Common myeloid progenitor, CD34-positive (primary cell): ENCODE measurements around the gene ADNP.

ENCODE experiments used
- CTCF ChIA-PET: fragments of 350-600 bp; sonication (Branson Sonifier 250); formaldehyde crosslinking; loops from one replicate; lab custom pipeline; 2021; ENCODE audit warnings: antibody characterized with exemption; lab: Charles Lee
- POLR2A ChIA-PET: fragments of 350-600 bp; sonication (Branson Sonifier 250); formaldehyde crosslinking; loops from one replicate; lab custom pipeline; 2021; ENCODE audit warnings: antibody characterized with exemption; lab: Charles Lee
- DNase-seq, 3 donors: peaks; one replicate each; pipeline versions ENCODE4 v3.0.0 to v3.0.0-alpha.2; 2013
- H3K27ac ChIP-seq, 2 experiments: 1 replicate in 1 of 2; 2 replicates in 1 of 2; pipeline ENCODE4 v1.7.0; 2013; ENCODE audit warnings: inconsistent platforms in 2 of 2, low read length in 2 of 2, mild to moderate bottlenecking in 2 of 2, low read depth in 1 of 2, moderate library complexity in 1 of 2; ENCODE audit not compliant: severe bottlenecking in 2 of 2, insufficient read depth in 1 of 2, poor library complexity in 1 of 2
- H3K27me3 ChIP-seq, 5 experiments: replicated peaks in 2 of 5; 1 replicate in 3 of 5; 2 replicates in 2 of 5; pipeline versions ENCODE4 v1.6.1 to v1.7.0; 2013; ENCODE audit warnings: low read length in 4 of 5, mild to moderate bottlenecking in 2 of 5, moderate library complexity in 2 of 5, inconsistent platforms in 1 of 5; ENCODE audit not compliant: insufficient read depth in 5 of 5, control insufficient read depth in 4 of 5
- H3K36me3 ChIP-seq, 4 experiments: 1 replicate in 2 of 4; 2 replicates in 2 of 4; pipeline versions ENCODE4 v1.6.1 to v1.7.0; 2013; ENCODE audit warnings: low read length in 3 of 4, control low read depth in 1 of 4, mild to moderate bottlenecking in 1 of 4; ENCODE audit not compliant: control insufficient read depth in 4 of 4, insufficient read depth in 4 of 4
- H3K4me1 ChIP-seq, 4 experiments: 1 replicate in 3 of 4; 2 replicates in 1 of 4; pipeline versions ENCODE4 v1.6.1 to v1.7.1; 2013; ENCODE audit warnings: low read length in 3 of 4, mild to moderate bottlenecking in 3 of 4, control low read depth in 1 of 4, inconsistent platforms in 1 of 4, moderate library complexity in 1 of 4; ENCODE audit not compliant: control insufficient read depth in 4 of 4, insufficient read depth in 4 of 4; ENCODE audit errors: control extremely low read depth in 1 of 4
- H3K4me3 ChIP-seq, 7 experiments: 1 replicate in 4 of 7; 2 replicates in 3 of 7; pipeline versions ENCODE4 v1.5.1 to v1.7.0; 2013; ENCODE audit warnings: mild to moderate bottlenecking in 7 of 7, low read length in 6 of 7, moderate library complexity in 6 of 7, inconsistent platforms in 2 of 7, low read depth in 2 of 7, control low read depth in 1 of 7; ENCODE audit not compliant: insufficient read depth in 4 of 7, control insufficient read depth in 1 of 7; ENCODE audit errors: extremely low read depth in 1 of 7
- H3K9me3 ChIP-seq, 5 experiments: 1 replicate in 4 of 5; 2 replicates in 1 of 5; pipeline versions ENCODE4 v1.6.1 to v1.7.1; 2013; ENCODE audit warnings: low read length in 4 of 5, mild to moderate bottlenecking in 2 of 5, inconsistent platforms in 1 of 5, low read depth in 1 of 5, moderate library complexity in 1 of 5; ENCODE audit not compliant: control insufficient read depth in 4 of 5, insufficient read depth in 2 of 5; ENCODE audit errors: control extremely low read depth in 1 of 5
- WGBS: methylation state at CpG from one replicate; pipeline ENCODE4 v1.1.5; 2013; ENCODE audit not compliant: insufficient coverage; 5-methylcytosine and 5-hydroxymethylcytosine counted together

ADNP gene

GRCh38 chr20:50865114-50865513 is 66.1 kb downstream of the ADNP start:
- DNase-seq: no peak
- Histone ChIP-seq H3K27ac (no peak overlapping the region), H3K27me3 (no peaks in the 10 kb centered on the region), H3K36me3 (peaks cover 0 to 8% (median 3%) of the 10 kb centered on the region in 4 experiments), H3K4me1 (no peaks in the 10 kb centered on the region), H3K9me3 (no peaks in the 10 kb centered on the region), H3K4me3 (no peak overlapping the region)
- ChIA-PET POLR2A (no interaction called here), CTCF (interaction anchor here (1.2 kb wide), 1 partner anchor 21 kb away, joined by 3 read pairs; no protein-coding TSS in a partner anchor)
- 98% methylated on average over 4 of the region's 6 CpGs for WGBS

DNA sequence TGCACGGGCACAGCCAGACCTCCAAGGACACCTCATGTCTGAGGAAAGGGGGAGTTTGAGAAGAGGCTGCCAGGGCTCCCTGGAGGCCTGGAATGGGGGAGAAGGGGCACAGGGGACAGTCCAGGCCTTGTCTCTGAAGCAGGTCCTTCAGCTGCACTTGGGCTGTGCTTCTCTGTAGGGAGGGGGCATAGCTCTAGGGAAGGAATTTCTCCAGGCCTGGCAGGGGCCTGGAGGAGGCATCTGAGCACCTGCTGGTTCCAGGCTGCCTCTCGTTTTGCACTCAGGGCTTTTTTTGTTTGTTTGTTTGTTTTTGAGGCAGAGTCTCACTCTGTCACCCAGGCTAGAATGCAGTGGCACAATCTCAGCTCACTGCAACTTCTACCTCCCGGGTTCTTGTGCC is 68.7 kb downstream of the ADNP start:
- no peaks in the 10 kb centered on the region for H3K4me1 ChIP-seq
- 100% methylated on average over 3 of the region's 3 CpGs for WGBS
- no peak overlapping the region for H3K27ac ChIP-seq
- H3K27me3 ChIP-seq: no peaks in the 10 kb centered on the region
- H3K9me3 ChIP-seq: no peaks in the 10 kb centered on the region
- no peak for DNase-seq
- peaks cover 0 to 7% (median 0%) of the 10 kb centered on the region in 4 experiments for H3K36me3 ChIP-seq
- POLR2A ChIA-PET: no interaction called here
- CTCF ChIA-PET: interaction anchor here (1.7 kb wide), 1 partner anchor 8 kb away, joined by 6 read pairs; no protein-coding TSS in a partner anchor
- no peak overlapping the region for H3K4me3 ChIP-seq

- no peak for DNase-seq
- Histone ChIP-seq H3K4me1 (no peaks in the 10 kb centered on the region), H3K27ac (no peak overlapping the region), H3K27me3 (no peaks in the 10 kb centered on the region), H3K36me3 (peaks cover 0 to 5% (median 0%) of the 10 kb centered on the region in 4 experiments), H3K4me3 (no peak overlapping the region), H3K9me3 (no peaks in the 10 kb centered on the region)
- WGBS: 100% methylated on average over 11 of the region's 12 CpGs
- ChIA-PET POLR2A (no interaction called here), CTCF (interaction anchor here (0.6 to 2.1 kb wide), 3 partner anchors 11 to 62 kb away, joined by 3 to 6 read pairs (median 3); no protein-coding TSS in a partner anchor)
These were observed 70.2 kb downstream of the ADNP start for GRCh38 chr20:50861012-50861411.

DNA sequence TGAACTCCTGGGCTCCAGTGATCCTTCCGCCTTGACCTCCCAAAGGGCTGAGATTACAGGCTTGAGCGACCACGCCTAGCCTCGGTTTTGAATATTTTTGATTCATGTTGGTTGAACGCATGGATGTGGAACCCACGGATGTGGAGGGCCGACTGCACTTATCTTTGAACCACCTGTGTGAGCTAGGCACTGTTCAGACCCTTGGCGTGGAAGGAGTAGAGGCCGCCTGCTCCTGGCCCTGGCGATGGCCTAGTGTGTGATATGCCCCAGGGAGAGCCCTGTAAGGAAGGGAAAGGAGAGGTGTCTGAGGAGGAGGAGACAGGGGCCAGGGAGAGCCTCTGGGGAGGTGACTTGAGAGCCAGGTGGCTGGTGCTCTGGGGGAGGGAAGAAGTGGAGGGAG is 72.1 kb downstream of the ADNP start:
- no peaks in the 10 kb centered on the region for H3K27me3 ChIP-seq
- no peaks in the 10 kb centered on the region for H3K9me3 ChIP-seq
- DNase-seq: no peak
- WGBS: 93% methylated on average over 8 of the region's 10 CpGs
- H3K36me3 ChIP-seq: peaks cover 0 to 11% (median 0%) of the 10 kb centered on the region in 4 experiments
- no peak overlapping the region for H3K27ac ChIP-seq
- CTCF ChIA-PET: interaction anchor here (1.0 to 1.4 kb wide), 2 partner anchors 10 to 65 kb away, joined by 3 to 6 read pairs; partner anchors contain the start of gene BCAS4
- POLR2A ChIA-PET: no interaction called here
- no peaks in the 10 kb centered on the region for H3K4me1 ChIP-seq
- no peak overlapping the region for H3K4me3 ChIP-seq

DNA sequence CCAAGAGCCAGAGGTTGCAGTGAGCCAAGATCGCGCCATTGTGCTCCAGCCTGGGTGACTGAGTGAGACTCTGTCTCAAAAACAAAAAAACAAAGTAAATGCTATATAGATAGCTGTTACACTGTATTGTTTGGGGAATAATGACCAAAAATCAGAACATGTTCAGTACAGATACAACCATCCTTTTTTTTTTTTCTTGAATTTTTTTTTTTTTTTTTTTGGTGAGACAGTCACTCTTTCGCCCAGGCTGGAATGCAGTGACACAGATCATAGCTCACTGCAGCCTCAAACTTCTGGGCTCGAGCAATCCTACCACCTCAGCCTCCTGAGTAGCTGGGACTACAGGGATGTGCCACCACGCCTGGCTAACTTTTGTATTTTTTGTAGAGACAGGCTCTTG is 72.7 kb downstream of the ADNP start:
- POLR2A ChIA-PET: no interaction called here
- H3K27me3 ChIP-seq: no peaks in the 10 kb centered on the region
- WGBS: 100% methylated on average over 1 of the region's 5 CpGs
- H3K36me3 ChIP-seq: peaks cover 0 to 7% (median 0%) of the 10 kb centered on the region in 4 experiments
- no peaks in the 10 kb centered on the region for H3K9me3 ChIP-seq
- no peak overlapping the region for H3K27ac ChIP-seq
- no peak for DNase-seq
- CTCF ChIA-PET: interaction anchor here (1.0 to 1.4 kb wide), 2 partner anchors 10 to 64 kb away, joined by 3 to 6 read pairs; partner anchors contain the start of gene BCAS4
- no peak overlapping the region for H3K4me3 ChIP-seq
- H3K4me1 ChIP-seq: no peaks in the 10 kb centered on the region

DNA sequence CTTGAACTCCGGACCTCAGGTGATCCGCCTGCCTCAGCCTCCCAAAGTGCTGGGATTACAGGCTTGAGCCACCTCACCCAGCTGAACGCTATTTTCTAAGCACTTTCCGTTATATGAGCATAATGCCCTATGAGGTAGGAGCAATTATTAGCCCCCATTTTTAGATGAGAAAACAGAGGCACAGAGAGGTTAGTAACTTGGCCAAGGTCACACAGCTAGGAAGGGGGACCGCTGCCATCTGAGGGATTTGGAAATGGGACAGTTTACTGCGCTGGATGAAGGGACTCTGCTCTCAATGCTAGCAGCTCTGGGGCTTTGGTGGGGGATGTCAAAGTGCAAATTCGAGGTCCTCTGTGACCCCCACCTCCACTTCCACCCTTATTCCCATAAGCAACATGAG is 73.9 kb downstream of the ADNP start:
- Histone ChIP-seq H3K36me3 (peaks cover 0 to 7% (median 0%) of the 10 kb centered on the region in 4 experiments), H3K9me3 (no peaks in the 10 kb centered on the region), H3K27me3 (no peaks in the 10 kb centered on the region), H3K4me1 (no peaks in the 10 kb centered on the region), H3K27ac (no peak overlapping the region), H3K4me3 (no peak overlapping the region)
- DNase-seq: no peak
- POLR2A ChIA-PET: no interaction called here
- CTCF ChIA-PET: interaction anchor here (1.0 to 1.2 kb wide), 3 partner anchors 9 to 62 kb away, joined by 3 to 5 read pairs (median 3); partner anchors contain the start of gene BCAS4
- 100% methylated on average over 3 of the region's 7 CpGs for WGBS

- no peak overlapping the region for H3K4me3 ChIP-seq
- H3K27me3 ChIP-seq: no peaks in the 10 kb centered on the region
- DNase-seq: no peak
- peaks cover 0 to 9% (median 0%) of the 10 kb centered on the region in 4 experiments for H3K36me3 ChIP-seq
- 100% methylated on average over 3 of the region's 5 CpGs for WGBS
- no peak overlapping the region for H3K27ac ChIP-seq
- H3K4me1 ChIP-seq: peaks cover 0 to 6% (median 4%) of the 10 kb centered on the region in 4 experiments
- ChIA-PET POLR2A (no interaction called here), CTCF (interaction anchor here (1.1 to 1.2 kb wide), 2 partner anchors 8 to 61 kb away, joined by 3 read pairs; partner anchors contain the start of gene BCAS4)
- H3K9me3 ChIP-seq: no peaks in the 10 kb centered on the region
These were observed 74.7 kb downstream of the ADNP start for GRCh38 chr20:50856475-50857041.
